HG02840 (cell line): ENCODE results near the gene PAX5.
A peak's percentile ranks its signal among the peaks of the same experiment; 100 is the strongest.

Source experiments
- ATAC-seq: cut with Tn5 transposase; IDR thresholded peaks from one replicate; pipeline ENCODE4 v1.9.1; 2021; ENCODE audit warnings: mild to moderate bottlenecking, moderate library complexity, moderate number of reproducible peaks; ENCODE audit not compliant: unreplicated experiment, low FRiP score

PAX5 gene

GRCh38 chr9:37037503-37038301 lies 3.6 kb upstream of the PAX5 start:
- no peak for ATAC-seq

- no peak for ATAC-seq
Observed at GRCh38 chr9:37036776-37037502, 2.9 kb upstream of the PAX5 start.

- no peak for ATAC-seq
Observed at GRCh38 chr9:37036371-37036775, 2.3 kb upstream of the PAX5 start.

GRCh38 chr9:37035648-37036370 lies 1.7 kb upstream of the PAX5 start:
- ATAC-seq, result no peak

- ATAC-seq, result no peak
Observed at GRCh38 chr9:37034938-37035647, 1.0 kb upstream of the PAX5 start.

- ATAC-seq, result no peak
Observed at GRCh38 chr9:37034305-37034937, 353 bp upstream of the PAX5 start.

- ATAC-seq, result no peak
Observed at GRCh38 chr9:37033141-37033540, 927 bp downstream of the PAX5 start.

GRCh38 chr9:37032713-37033112 lies 1.4 kb downstream of the PAX5 start:
- no peak for ATAC-seq

- no peak for ATAC-seq
Observed at GRCh38 chr9:37031902-37032301, 2.2 kb downstream of the PAX5 start.

GRCh38 chr9:37031081-37031480 lies 3.0 kb downstream of the PAX5 start:
- ATAC-seq, result no peak

GRCh38 chr9:37030611-37030939 lies 3.5 kb downstream of the PAX5 start:
- no peak for ATAC-seq

- no peak for ATAC-seq
Observed at GRCh38 chr9:37029776-37030610, 4.1 kb downstream of the PAX5 start.

- ATAC-seq, result no peak
Observed at GRCh38 chr9:37029304-37029775, 4.7 kb downstream of the PAX5 start.

- no peak for ATAC-seq
Observed at GRCh38 chr9:37028420-37029031, 5.5 kb downstream of the PAX5 start.

- peak; percentile 72 for ATAC-seq
Observed at GRCh38 chr9:37027582-37028419, 6.3 kb downstream of the PAX5 start.

GRCh38 chr9:37026931-37027581 lies 7.0 kb downstream of the PAX5 start:
- no peak for ATAC-seq

GRCh38 chr9:37026113-37026930 lies 7.7 kb downstream of the PAX5 start:
- ATAC-seq, result no peak
